Measurements from ENCODE around the gene TWF2. TPM values are rescaled to one million over a fixed set of nuclear protein-coding genes. Genes with fewer than 3 reads are reported as not detected.

The TWF2 gene
- total RNA-seq, 3 donors from 2014 or later (not counting 1 experiment from before 2014, with no cell fraction given): 49.2 to 76.6 (median 52.0) TPM

GRCh38 chr3:52246728-52247408 is 7.9 kb upstream of the TWF2 start:
- Mint-ChIP-seq H3K4me1 (peaks cover 59 to 61% of the 10 kb centered on the region in 2 donors), H3K27me3 (ENCODE audit: low read depth in 2 of 2) (no peaks in the 10 kb centered on the region), H3K27ac (peak overlapping the region; percentile 91 to 92), H3K4me3 (peak overlapping the region; percentile 84), H3K36me3 (peaks cover 8% of the 10 kb centered on the region), H3K9me3 (no peaks in the 10 kb centered on the region)
- intact Hi-C loops (cut with micrococcal nuclease): no loop called here
- Histone ChIP-seq H3K27ac (ENCODE audit: low read length) (peak overlapping the region; percentile 91), H3K36me3 (ENCODE audit: control insufficient read depth, insufficient read depth, low read length) (peaks cover 33% of the 10 kb centered on the region), H3K9me3 (ENCODE audit: control insufficient read depth, insufficient read depth, low read length) (no peaks in the 10 kb centered on the region), H3K4me1 (ENCODE audit: control insufficient read depth, insufficient read depth, low read length) (peaks cover 62% of the 10 kb centered on the region), H3K27me3 (ENCODE audit: control insufficient read depth, insufficient read depth, low read length) (no peaks in the 10 kb centered on the region), H3K4me3 (ENCODE audit: low read length) (peak overlapping the region; percentile 59)
- DNase-seq: peak; percentile 17 to 51
- ATAC-seq: peak in 1 of 3 donors; percentile 23
- WGBS (ENCODE audit: insufficient coverage): 67% methylated on average over 14 of the region's 14 CpGs
- TF ChIP-seq, protein P1, sequence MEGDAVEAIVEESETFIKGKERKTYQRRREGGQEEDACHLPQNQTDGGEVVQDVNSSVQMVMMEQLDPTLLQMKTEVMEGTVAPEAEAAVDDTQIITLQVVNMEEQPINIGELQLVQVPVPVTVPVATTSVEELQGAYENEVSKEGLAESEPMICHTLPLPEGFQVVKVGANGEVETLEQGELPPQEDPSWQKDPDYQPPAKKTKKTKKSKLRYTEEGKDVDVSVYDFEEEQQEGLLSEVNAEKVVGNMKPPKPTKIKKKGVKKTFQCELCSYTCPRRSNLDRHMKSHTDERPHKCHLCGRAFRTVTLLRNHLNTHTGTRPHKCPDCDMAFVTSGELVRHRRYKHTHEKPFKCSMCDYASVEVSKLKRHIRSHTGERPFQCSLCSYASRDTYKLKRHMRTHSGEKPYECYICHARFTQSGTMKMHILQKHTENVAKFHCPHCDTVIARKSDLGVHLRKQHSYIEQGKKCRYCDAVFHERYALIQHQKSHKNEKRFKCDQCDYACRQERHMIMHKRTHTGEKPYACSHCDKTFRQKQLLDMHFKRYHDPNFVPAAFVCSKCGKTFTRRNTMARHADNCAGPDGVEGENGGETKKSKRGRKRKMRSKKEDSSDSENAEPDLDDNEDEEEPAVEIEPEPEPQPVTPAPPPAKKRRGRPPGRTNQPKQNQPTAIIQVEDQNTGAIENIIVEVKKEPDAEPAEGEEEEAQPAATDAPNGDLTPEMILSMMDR (IDR thresholded peaks at IDR 0.05): no peak

DNA sequence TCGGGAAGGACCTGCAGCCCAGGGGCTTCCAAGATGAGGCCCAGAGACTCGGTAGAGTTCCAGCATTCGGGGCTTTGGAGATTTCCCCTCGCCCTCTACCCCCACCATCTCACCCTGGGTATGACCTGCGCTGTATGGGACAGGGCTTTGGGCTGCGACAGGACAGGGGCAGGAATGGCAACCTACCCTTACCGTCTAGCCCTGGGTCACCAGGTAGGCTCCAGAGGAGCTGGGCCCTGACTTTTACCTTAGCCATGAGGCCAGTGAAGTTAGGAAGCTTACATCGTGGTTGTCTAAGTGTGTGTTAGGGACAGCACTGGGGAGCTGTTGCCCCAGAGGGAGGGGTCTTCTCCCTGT is 7.3 kb upstream of the TWF2 start:
- peak overlapping the region; percentile 84 for H3K4me3 Mint-ChIP-seq
- ATAC-seq (peak; percentile 1 to 5 (median 3)), DNase-seq (peak; percentile 15 to 47)

DNA sequence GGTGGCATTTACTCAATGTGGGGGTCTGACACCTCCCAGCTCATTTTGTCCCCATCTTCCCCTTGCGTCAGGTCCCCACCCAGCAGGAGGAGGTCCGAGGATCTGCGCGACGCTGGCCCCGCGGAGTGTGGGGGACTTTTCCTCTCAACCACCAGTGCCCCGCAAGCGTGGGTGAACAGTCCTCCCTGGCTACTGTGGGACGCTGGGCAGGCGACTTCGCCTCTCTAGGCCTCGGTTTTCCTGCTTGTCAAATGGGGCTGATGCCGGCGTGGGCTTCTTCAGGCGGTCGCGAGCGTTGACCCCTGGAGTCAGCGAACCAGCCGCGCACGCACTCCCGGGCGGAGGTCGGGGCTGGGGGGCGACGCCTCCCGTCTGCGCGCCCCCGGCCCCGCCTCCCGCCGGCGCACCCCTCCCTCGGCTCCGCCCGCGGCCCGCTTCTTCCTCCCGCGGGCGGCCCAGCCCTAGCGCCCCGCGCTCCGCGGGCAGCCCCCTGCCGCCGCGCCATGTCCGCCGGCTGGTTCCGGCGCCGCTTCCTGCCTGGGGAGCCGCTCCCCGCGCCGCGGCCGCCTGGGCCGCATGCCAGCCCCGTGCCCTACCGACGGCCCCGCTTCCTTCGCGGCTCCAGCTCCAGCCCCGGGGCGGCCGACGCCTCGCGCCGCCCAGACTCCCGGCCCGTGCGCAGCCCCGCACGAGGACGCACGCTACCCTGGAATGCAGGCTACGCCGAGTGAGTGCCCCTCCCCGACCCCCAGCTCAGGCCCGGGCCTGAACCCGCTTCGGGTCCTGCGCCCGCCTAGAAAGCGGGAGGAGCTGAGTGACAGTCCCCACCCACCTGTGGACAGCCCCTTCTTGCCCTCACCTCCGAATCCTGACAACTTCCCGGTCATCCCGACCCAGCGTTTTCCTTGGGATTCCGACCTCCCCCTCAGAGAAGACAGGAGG is 6.6 kb upstream of the TWF2 start, which contains the start of gene PPM1M:
Gene PPM1M (plus strand): TSS at position 438 of the 942 bp plus-strand sequence. CDS start 66 bp downstream, at position 504.
- Histone ChIP-seq H3K27ac (ENCODE audit: low read length) (peak within 1 kb of the TSS; percentile 91), H3K27me3 (ENCODE audit: control insufficient read depth, insufficient read depth, low read length) (no peaks in the 10 kb centered on the region), H3K36me3 (ENCODE audit: control insufficient read depth, insufficient read depth, low read length) (peaks cover 27% of the 10 kb centered on the region), H3K9me3 (ENCODE audit: control insufficient read depth, insufficient read depth, low read length) (no peaks in the 10 kb centered on the region), H3K4me1 (ENCODE audit: control insufficient read depth, insufficient read depth, low read length) (peaks cover 57% of the 10 kb centered on the region), H3K4me3 (ENCODE audit: low read length) (peak within 1 kb of the TSS; percentile 59)
- Mint-ChIP-seq H3K36me3 (peaks cover 6% of the 10 kb centered on the region), H3K4me3 (peak within 1 kb of the TSS; percentile 84), H3K27ac (peak within 1 kb of the TSS; percentile 91 to 92), H3K4me1 (peaks cover 62 to 64% of the 10 kb centered on the region in 2 donors), H3K27me3 (ENCODE audit: low read depth in 2 of 2) (no peaks in the 10 kb centered on the region), H3K9me3 (no peaks in the 10 kb centered on the region)
- ATAC-seq (peak; percentile 72 to 85 (median 80)), DNase-seq (peak; percentile 65 to 88)
- TF ChIP-seq, protein P1 (IDR thresholded peaks at IDR 0.05): no peak
- intact Hi-C loops (cut with micrococcal nuclease): no loop called here
- WGBS (ENCODE audit: insufficient coverage): under 1% methylated on average over 98 of the region's 98 CpGs

More for the DNA sequence above, 7.3 kb upstream of the TWF2 start:
- Histone ChIP-seq H3K36me3 (ENCODE audit: control insufficient read depth, insufficient read depth, low read length) (peaks cover 29% of the 10 kb centered on the region), H3K9me3 (ENCODE audit: control insufficient read depth, insufficient read depth, low read length) (no peaks in the 10 kb centered on the region), H3K27me3 (ENCODE audit: control insufficient read depth, insufficient read depth, low read length) (no peaks in the 10 kb centered on the region), H3K4me1 (ENCODE audit: control insufficient read depth, insufficient read depth, low read length) (peaks cover 55% of the 10 kb centered on the region), H3K4me3 (ENCODE audit: low read length) (peak overlapping the region; percentile 59), H3K27ac (ENCODE audit: low read length) (peak overlapping the region; percentile 91)
- no peaks in the 10 kb centered on the region for H3K27me3 Mint-ChIP-seq (ENCODE audit: low read depth in 2 of 2)
- WGBS (ENCODE audit: insufficient coverage): 35% methylated on average over 8 of the region's 8 CpGs
- peak overlapping the region; percentile 91 to 92 for H3K27ac Mint-ChIP-seq
- intact Hi-C loops (cut with micrococcal nuclease): no loop called here
- H3K4me1 Mint-ChIP-seq: peaks cover 58 to 60% of the 10 kb centered on the region in 2 donors
- H3K9me3 Mint-ChIP-seq: no peaks in the 10 kb centered on the region
- H3K36me3 Mint-ChIP-seq: peaks cover 8% of the 10 kb centered on the region
- TF ChIP-seq, protein P1 (IDR thresholded peaks at IDR 0.05): no peak

Data from natural killer cell (primary cell).